ENCODE data around the gene PTPRN2.

- TF ChIP-seq CTCF (IDR thresholded peaks at IDR 0.05) (no peak), POLR2A (IDR thresholded peaks at IDR 0.05) (no peak), POLR2AphosphoS5 (IDR thresholded peaks at IDR 0.05) (no peak)
Measured at GRCh38 chr7:158192184-158192835, 395.3 kb downstream of the PTPRN2 start.
